HL-60/S4 (cell line): Measurements from ENCODE around the gene CALCOCO2.
"Not testable (repeated sequence)": the region's sequence is repeated elsewhere in the genome, so short reads cannot be mapped to it uniquely, and the experiment has no call there.

Experiments used
- in situ Hi-C: fragments of 300-500 bp; cut with MboI; formaldehyde crosslinking; loops from 2 replicates; pipeline ENCODE4 v1.14.3; 2022; ENCODE audit warnings: low sequenced_read_pairs

The CALCOCO2 gene

DNA sequence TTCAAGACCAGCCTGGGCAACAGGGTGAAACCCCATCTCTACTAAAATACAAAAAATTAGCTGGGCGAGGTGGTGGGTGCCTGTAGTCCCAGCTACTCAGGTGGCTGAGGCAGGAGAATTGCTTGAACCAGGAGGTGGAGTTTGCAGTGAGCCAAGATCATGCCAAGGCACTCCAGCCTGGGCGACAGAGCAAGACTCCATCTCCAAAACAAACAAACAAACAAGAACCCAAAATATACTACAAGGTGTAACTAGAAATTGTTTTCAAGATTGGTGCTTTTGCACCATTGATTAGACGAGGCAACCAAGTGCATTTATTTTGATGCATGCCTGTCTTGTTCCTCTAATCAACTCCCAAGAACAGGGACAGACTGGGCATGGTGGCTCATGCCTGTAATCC is 41.6 kb downstream of the CALCOCO2 start:
- in situ Hi-C loops = not testable (repeated sequence)

DNA sequence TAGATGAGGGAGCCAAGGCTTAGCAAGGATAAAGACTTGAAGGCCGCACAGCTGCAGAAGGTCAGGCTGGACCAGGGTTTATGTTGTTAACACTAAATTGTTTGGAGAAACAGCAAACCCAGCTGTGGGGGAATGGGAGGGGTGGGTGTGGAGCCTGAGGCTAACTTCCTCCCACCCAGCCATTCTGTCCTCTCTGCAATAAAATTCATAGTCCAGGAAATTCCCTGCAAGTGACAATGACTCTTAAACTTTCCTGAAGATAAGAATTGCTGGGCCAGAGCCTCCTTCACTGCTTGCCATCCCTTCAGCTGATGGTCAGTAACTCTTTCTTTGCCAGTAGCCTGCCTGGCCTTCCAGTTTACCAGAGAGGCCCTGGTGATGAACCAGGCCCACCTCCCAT is 42.4 kb downstream of the CALCOCO2 start:
- in situ Hi-C loops = no loop called here

DNA sequence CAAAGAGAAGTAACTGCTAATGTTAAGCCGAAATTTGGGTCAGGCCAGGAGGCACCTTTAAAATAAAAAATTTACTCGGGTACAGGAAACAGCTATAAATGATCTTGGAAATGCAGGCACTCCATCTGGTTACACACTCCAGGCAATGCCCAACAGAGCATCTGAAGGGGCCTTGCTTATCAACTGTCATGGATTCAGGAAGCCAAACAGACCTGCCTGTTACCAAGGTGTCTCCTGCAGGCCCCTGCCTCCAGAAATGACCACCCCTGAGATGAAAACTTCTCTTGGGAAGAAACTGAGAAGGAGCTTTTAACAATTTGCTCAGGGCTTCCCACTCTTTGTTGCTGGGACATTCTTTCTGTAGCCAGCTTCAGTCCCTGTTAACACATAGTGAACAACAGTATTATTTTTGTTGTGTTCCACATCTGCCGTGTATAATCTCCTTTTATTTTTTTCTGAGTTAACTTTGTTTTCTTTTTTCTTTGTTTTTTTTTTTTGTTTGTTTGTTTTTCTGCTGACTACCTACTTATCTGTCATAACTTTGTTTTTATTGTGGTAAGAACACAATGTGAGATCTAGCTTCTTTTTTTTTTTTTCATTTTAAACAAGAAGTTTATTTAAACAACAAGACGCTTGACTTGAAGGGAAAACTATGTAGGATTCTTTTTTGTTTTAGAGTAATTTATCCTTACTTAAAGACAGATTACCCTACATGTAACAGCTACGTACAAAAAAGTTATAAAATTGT is 43.0 kb downstream of the CALCOCO2 start:
- in situ Hi-C loops = no loop called here

DNA sequence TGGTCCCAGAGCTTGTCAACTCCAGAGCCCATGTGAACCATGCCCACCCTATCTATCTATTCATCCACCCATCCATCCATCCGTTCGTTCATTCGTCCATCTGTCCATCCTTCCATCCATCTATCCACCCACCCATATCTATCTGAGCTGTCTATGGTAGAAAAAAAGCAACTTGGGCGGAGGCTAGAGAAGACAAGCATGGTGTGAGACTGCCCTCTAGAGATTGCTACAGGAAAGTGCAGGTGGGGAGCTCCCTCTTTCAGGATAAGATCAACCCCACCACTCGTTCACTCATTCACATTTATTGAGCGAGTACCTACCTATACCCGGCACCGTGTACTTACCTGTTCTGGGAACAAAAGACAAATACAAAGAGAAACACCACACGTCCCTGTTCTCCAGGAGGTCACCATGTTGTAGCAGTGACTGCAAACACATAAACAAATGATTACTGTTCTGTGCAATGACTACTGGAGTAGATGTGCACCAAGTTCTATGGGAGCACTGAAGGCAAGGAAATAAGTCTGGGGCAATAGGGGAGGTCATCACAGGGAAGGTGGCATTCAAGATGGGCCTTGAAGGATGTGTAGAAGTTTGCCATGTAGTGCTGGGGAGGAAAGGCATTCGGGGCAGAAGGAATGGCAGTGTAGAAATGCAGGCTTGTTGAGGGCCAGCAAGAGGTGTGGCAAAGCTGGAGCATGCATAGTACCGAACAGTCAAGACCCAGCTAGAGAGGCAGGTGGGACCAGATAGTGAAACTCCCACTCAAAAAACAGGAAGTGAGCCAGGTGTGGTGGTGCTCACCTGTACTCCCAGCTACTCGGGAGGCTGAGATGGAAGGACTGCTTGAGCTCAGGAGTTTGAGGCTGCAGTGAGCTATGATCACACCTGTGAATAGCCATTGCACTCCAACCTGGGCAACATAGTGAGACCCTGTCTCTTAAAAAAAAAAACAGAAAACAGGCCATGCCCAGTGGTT is 48.4 kb downstream of the CALCOCO2 start:
- in situ Hi-C loops = no loop called here

DNA sequence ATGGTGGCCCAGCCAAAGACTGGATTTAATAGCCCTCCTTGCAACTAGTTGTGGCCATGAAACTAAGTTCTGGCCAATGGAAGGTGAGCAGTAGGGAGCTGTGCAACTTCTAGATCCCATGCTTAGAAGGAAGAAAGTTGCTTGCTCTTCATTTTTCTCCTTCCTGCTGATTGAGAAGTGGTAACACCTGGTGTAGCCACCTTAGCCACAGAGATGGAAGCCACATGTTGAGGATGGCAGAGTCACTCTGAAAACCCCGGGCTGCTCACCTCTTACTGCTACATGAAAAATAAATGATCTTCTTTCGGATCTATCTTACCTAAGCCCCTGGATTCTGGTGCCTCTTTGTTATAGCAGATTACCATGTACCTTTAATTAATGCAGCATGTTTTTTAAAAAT is 51.4 kb downstream of the CALCOCO2 start:
- in situ Hi-C loops = loop anchor here (5.0 kb wide), 2 partner anchors 70 to 200 kb away; no protein-coding TSS in a partner anchor

DNA sequence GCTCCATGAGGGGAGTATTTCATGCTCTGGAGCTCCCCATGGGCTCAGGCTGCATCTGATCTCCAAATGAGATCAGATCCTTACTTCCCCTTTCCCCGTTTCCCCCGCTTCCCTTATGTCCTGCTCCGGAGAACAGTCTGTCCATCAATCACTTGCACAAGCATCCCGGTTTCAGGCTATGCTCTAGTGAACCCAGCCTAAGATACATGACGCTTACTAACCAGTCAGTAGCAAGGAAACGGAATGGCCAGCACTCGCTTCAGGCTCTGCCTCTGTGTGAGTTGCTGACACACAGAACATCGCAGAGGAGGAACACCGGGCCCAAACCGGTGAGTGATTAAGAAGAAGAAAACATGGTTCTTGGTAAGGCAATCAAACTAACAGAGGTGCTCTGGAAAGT is 52.3 kb downstream of the CALCOCO2 start:
- in situ Hi-C loops = loop anchor here (5.0 kb wide), 2 partner anchors 71 to 201 kb away; no protein-coding TSS in a partner anchor

DNA sequence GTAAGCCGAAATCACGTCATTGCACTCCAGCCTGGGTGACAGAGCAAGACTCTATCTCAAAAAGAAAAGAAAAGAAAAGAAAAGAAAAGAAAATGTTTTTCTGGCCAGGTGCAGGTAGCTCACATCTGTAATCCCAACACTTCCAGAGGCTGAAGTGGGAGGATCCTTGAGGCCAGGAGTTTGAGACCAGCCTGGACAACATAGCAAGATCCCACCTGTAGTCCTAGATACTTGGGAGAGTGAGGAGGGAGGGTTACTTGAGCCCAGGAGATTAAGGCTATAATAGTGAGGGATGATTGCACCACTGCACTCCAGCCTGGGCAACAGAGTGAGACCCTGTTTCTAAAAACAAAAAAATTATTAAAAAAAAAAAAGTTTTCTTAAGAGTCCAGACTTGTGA is 59.3 kb downstream of the CALCOCO2 start:
- in situ Hi-C loops = no loop called here

DNA sequence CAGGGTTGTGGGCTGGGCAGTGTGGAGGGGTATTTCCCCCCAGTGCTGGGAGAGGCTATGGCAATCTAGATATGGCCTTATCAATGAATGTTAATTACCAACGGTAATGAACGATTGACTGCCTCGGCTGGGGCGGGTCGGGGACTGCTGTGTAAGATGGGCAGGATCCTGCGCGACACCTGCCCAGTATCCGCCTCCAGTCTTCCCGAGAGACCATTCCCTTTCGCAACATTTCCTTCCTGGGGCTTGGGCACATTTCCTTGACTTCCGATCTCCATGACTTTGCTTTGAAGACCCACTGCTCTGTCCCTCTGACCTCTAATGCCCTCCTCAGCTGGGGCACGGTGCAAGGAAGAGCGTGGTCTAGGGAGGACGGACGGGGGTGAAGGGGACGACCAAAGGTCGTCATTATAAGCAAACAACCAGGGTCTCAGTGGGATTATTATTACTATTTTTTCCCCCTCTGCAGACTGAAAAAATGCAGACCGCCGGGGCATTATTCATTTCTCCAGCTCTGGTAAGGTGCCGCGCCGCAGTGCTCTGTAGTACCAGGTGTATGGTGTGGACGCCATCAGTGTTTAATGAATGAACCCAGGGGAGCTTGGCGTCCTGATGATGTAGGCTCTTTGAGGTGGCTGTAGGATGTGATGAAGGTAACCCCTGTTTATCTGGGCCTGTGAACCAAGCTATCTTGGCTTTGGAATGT is 62.3 kb downstream of the CALCOCO2 start:
- in situ Hi-C loops = no loop called here

DNA sequence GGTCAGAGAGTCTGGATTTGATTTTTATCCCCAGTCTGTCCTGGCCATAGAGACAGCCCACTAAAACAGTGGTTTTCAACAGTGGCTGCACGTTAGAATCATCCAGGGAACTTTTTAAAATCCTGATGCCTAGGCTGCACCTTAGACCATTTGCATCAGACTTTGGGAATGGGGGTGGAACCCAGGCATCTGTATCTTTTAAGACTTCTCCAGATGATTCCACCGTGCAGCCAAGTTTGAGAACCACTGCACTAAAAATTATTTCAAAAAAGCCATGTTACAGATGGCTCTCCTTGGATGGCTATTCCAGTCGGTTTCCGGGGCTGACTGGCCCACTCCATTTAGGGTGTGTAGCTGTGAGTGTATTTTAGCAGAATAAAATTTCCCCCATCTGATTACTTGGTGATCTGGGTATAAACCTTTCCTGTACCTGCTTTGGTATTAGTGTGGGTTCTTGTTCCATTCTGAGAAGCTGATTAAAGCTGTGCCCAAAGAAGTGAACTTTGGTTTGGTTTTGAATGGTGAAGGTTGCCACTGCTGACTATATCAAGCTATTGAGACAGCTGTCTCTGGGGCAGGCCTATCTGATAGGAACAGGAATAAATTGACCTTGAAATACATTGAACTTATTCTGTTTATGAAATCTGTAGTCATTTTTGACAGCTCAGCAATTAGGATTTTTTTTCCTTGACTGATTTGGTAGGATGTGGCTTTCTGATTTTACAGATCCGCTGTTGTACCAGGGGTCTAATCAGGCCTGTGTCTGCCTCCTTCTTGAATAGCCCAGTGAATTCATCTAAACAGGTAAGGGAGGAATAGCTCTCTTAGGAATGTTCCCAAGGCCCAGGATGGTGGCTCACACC is 63.0 kb downstream of the CALCOCO2 start:
- in situ Hi-C loops = no loop called here

DNA sequence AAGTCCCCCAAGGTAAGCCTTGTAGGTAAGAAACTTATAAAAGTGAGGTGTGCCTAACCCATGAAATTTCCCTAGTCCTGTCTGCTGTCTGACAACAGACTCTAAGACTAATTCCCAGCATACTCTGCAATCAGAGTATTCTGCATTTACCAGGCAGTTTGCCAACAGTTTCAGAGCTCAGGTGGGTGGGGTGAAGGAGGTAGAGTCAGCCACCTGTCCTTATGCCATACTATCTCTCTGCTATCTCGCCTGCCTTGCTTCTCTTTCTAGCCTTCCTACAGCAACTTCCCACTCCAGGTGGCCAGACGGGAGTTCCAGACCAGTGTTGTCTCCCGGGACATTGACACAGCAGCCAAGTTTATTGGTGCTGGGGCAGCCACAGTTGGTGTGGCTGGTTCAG is 64.1 kb downstream of the CALCOCO2 start:
- in situ Hi-C loops = no loop called here

DNA sequence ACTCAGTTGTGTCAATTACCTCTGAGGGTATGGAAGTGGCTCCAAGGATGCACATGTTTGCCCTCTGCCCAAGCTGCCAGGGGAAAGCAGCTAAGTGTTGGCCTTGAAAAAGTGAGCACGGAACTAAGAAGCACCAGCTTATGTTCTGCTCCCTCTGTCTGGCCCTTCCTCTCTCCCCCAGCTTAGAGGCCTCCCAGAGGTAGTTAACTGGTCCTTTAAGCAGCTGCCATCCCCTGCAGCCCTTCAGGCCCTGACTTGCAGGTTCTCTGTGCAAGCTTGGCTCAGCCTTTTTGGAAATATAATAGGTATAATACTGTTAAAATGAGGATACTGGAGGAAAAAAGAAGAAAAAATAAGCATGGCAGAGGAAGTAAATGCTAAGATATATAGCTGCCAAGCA is 70.4 kb downstream of the CALCOCO2 start:
- in situ Hi-C loops = no loop called here

DNA sequence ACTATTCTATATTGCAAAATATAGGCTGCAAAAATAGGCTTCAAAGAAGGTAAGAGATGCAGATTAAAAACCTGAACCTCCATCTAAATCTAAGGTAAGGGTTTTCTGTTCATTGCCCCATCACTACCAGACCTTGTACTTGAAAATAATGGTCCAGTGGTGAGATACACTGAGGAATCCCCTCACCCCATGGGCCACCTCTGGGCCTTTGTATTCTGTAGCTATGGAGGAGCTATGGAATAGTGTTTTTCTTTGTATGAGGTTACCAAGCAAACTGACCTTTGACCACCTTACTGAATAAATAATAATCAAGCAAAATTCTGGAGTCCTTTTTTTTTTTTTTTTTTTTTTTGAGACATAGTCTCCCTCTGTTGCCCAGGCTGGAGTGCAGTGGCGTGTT is 72.6 kb downstream of the CALCOCO2 start:
- in situ Hi-C loops = no loop called here

DNA sequence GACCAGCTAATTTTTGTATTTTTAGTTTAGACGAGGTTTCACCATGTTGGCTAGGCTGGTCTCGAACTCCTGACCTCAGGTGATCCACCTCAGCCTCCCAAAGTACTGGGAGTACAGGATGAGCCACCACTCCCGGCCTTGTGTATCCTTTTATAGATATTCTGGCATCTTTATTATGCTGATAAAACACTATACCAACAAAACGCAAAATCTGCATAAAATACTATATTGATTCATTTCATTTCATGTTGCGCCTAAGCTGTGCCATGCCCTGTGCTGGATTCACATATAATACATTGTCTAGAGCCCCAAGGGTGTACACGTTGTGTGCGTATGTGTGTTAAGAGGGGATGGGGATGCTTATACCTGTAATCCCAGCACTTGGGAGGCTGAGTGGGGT is 73.6 kb downstream of the CALCOCO2 start:
- in situ Hi-C loops = no loop called here

DNA sequence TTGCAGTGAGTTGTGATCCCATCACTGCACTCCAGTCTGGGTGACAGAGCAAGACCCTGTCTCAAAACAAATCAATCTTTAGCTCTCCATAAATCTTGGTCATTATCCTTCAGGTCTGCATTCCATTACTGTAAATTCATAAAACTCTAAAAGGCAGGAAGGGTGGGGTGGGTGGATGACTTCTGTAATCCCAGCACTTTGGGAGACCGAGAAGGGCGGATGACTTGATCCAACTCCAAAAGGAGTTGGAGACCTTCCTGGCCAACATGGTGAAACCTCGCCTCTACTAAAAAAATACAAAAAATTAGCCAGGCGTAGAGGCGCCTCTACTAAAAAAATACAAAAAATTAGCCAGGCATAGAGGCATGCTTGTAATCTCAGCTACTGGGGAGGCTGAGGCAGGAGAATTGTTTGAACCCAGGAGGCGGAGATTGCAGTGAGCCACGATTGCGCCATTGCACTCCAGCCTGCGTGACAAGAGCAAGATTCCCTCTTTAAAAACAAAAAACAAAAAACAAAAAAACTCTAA is 75.2 kb downstream of the CALCOCO2 start:
- in situ Hi-C loops = no loop called here

DNA sequence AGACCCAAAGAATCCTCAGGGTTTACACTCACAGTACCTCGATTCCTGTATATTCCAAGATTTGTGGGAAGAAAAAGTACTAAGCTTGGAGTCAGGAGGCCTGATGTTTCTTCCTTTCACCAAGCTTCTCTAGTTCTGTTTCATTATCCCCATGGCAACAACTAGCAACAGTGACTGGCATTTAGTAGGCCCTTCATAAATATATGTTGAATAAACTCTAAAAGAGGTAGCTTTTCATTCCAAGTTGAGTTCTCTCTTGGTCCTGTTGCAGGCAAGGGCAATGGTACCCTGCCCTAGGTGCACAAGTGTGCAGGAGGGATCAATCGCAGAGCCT is 76.8 kb downstream of the CALCOCO2 start:
- in situ Hi-C loops = no loop called here

DNA sequence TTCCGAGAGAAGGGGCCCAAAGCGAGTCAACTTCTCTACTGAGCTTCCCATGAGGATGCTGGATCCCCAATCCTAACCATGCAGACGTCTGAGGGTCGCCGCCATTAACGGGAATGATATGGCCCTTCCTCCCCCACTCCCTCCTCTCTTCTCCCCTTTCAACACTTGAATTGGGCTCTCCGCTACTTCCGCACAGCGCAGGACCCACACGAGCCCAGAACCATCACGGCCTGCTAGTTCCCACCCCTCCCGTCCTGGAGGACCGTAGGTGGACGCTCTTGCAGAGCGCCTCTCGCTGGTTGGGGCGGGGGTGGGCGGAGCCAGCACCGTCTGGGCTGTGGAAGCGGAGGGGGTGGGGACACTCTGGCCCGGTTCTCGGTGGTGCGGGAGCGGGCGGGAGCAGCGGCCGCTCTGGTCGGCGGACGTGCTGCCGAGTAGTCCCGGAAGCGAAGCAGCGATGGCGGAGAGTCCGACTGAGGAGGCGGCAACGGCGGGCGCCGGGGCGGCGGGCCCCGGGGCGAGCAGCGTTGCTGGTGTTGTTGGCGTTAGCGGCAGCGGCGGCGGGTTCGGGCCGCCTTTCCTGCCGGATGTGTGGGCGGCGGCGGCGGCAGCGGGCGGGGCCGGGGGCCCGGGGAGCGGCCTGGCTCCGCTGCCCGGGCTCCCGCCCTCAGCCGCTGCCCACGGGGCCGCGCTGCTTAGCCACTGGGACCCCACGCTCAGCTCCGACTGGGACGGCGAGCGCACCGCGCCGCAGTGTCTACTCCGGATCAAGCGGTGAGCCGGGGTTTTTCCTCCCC is 77.4 kb downstream of the CALCOCO2 start, which contains the start of gene UBE2Z:
Gene UBE2Z (plus strand): TSS at position 361 of the 797 bp plus-strand sequence. CDS start 97 bp downstream, at position 458.
- in situ Hi-C loops = no loop called here

DNA sequence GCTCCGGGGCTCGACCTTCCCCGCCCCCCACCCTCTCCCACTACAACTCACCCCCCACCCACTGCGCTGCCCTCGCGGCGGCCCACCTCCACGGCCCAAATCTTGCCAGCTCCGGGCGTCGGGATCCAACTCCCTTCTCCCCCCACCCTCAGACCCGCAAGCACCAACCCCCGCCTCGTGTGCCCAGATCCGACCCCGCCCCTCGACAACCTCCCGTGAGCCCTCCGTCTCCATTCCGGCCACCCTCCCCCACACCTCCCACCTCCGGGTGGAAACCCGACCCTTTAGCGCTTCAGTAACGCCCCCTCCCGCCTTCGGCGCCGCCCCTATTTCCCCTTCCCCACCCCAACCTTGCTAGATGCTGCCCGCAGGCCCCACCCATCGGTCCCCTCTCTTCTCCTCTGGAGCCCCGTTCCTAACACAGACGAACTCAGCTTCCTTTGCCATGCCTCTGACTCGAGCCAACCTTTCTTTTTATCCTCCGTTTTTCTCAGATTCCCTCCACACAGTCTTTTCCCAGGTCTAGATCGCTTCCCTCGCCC is 78.1 kb downstream of the CALCOCO2 start:
- in situ Hi-C loops = no loop called here

DNA sequence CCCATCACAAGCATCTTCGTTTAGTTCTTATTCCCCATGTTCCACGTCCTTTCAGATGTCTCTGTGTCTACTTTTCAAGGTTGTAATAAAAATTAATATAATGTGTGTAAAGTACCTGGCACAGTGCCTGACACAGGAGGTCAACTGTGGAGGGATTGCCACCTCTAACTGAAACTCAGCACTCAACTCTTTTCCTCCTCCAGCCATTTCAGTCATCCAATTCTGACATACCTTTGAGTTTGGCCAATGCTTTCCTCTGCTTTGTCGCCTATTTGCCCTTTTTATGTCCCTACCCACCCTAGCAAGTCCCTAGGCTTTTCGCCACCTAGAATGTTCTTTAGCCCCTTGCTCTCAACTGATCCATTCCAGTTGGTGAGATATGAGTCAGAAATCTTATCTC is 78.9 kb downstream of the CALCOCO2 start:
- in situ Hi-C loops = no loop called here

DNA sequence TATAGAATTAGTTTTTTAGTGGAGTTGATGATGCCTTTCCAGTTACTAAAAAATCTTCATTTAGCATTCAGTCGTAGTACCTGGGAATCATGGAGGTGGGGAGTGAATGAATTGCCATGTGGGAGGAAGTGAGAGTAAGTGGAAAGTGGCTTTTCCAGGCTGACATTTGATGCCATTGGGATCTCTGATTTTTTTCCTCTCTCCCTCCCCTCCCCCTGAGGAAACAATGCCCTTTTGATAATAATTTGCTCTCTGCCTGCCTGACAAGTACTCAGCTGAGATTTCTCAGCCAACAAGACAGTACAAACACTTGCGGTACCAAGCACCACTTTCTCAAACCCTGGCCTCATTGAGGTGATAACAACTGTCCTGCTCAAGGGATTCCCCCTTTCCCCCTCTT is 79.5 kb downstream of the CALCOCO2 start:
- in situ Hi-C loops = no loop called here
